NCI-H146 (cell line): Measurements from ENCODE around the gene SYDE1.
"Not testable (repeated sequence)": the region's sequence is repeated elsewhere in the genome, so short reads cannot be mapped to it uniquely, and the experiment has no call there.

Experiments used
- DNase-seq: peaks from one replicate; lab custom pipeline; 2025; lab: John Stamatoyannopoulos, UW

Gene SYDE1

GRCh38 chr19:15107061-15108010 is at the start of gene SYDE1:
SYDE1 (plus strand) TSS chr19:15107401; CDS start chr19:15107434, 33 bp downstream.
- no peak for DNase-seq

- peak; percentile 16 for DNase-seq
Observed at GRCh38 chr19:15062036-15062435, 45.2 kb upstream of the SYDE1 start.

- DNase-seq: not testable (repeated sequence)
Observed at GRCh38 chr19:15070386-15070785, 36.8 kb upstream of the SYDE1 start.

GRCh38 chr19:15072930-15073647 is 34.1 kb upstream of the SYDE1 start:
- no peak for DNase-seq

GRCh38 chr19:15074371-15074770 is 32.8 kb upstream of the SYDE1 start:
- DNase-seq: no peak

GRCh38 chr19:15075806-15076205 is 31.4 kb upstream of the SYDE1 start:
- no peak for DNase-seq

- DNase-seq: not testable (repeated sequence)
Observed at GRCh38 chr19:15080002-15080401, 27.2 kb upstream of the SYDE1 start.

GRCh38 chr19:15081911-15082310 is 25.3 kb upstream of the SYDE1 start, which contains the start of gene OR1I1:
OR1I1 (plus strand) TSS chr19:15082211; CDS start chr19:15087066, 4,855 bp downstream.
- no peak for DNase-seq

GRCh38 chr19:15087182-15087581 is 20.0 kb upstream of the SYDE1 start:
- no peak for DNase-seq

GRCh38 chr19:15091918-15092753 is 15.1 kb upstream of the SYDE1 start:
- peak; percentile 80 for DNase-seq

- DNase-seq: no peak
Observed at GRCh38 chr19:15093001-15093400, 14.2 kb upstream of the SYDE1 start.

GRCh38 chr19:15096223-15096622 is 11.0 kb upstream of the SYDE1 start:
- no peak for DNase-seq

- not testable (repeated sequence) for DNase-seq
Observed at GRCh38 chr19:15097980-15098379, 9.2 kb upstream of the SYDE1 start.

GRCh38 chr19:15098460-15098859 is 8.7 kb upstream of the SYDE1 start:
- DNase-seq: no peak

- DNase-seq: no peak
Observed at GRCh38 chr19:15099017-15099582, 8.1 kb upstream of the SYDE1 start.

- peak; percentile 25 for DNase-seq
Observed at GRCh38 chr19:15101479-15102082, 5.6 kb upstream of the SYDE1 start.

- no peak for DNase-seq
Observed at GRCh38 chr19:15104003-15104402, 3.2 kb upstream of the SYDE1 start.

GRCh38 chr19:15104411-15104810 is 2.8 kb upstream of the SYDE1 start:
- DNase-seq: no peak

GRCh38 chr19:15105044-15105443 is 2.2 kb upstream of the SYDE1 start:
- no peak for DNase-seq

GRCh38 chr19:15108145-15108844 is 1.1 kb downstream of the SYDE1 start:
- DNase-seq: no peak
